BJ (cell line): ENCODE data around the gene SLC12A7. TPM values are rescaled to one million over a fixed set of nuclear protein-coding genes. Genes with fewer than 3 reads are reported as not detected.

Source experiments
- CTCF ChIA-PET: fragments of 350-600 bp; formaldehyde crosslinking; extraction: SDS; loops from one replicate; lab custom pipeline; 2021; ENCODE audit warnings: antibody characterized with exemption, inconsistent platforms; lab: Yijun Ruan, JAX
- POLR2A ChIA-PET: fragments of 300-600 bp; sonication (Branson Sonifier 250); formaldehyde crosslinking; extraction: SDS; loops from one replicate; lab custom pipeline; 2021; ENCODE audit warnings: antibody characterized with exemption; lab: Charles Lee
- DNase-seq: peaks from one replicate; pipeline ENCODE4 v3.0.0-alpha.2; 2011; ENCODE audit warnings: low read depth
- H3K27me3 ChIP-seq: 2 replicates; pipeline ENCODE4 v1.6.0; 2011; ENCODE audit warnings: low read length; ENCODE audit not compliant: control insufficient read depth, insufficient read depth
- H3K36me3 ChIP-seq: 2 replicates; pipeline ENCODE4 v1.5.1; 2011; ENCODE audit warnings: low read length; ENCODE audit not compliant: control insufficient read depth, insufficient read depth
- H3K4me3 ChIP-seq: 2 replicates; pipeline ENCODE4 v1.5.1; 2011; ENCODE audit warnings: low read depth, mild to moderate bottlenecking, control low read depth, low read length
- polyA plus RNA-seq: library from polyadenylated mRNA; depleted of rRNA; stranded (reverse); fragments of >200 nt; gene quantifications from 2 replicates; pipeline ENCODE4 v1.2.3, GENCODE V29; 2011
- TF ChIP-seq, protein P1 (sequence below): IDR thresholded peaks from 2 replicates; pipeline ENCODE4 v1.5.1; 2011; ENCODE audit warnings: low read depth, mild to moderate bottlenecking, control low read depth, inconsistent platforms, low read length, moderate library complexity; ENCODE audit not compliant: insufficient read depth

SLC12A7 gene
- polyA plus RNA-seq, 1 experiment: 4.6 TPM

DNA sequence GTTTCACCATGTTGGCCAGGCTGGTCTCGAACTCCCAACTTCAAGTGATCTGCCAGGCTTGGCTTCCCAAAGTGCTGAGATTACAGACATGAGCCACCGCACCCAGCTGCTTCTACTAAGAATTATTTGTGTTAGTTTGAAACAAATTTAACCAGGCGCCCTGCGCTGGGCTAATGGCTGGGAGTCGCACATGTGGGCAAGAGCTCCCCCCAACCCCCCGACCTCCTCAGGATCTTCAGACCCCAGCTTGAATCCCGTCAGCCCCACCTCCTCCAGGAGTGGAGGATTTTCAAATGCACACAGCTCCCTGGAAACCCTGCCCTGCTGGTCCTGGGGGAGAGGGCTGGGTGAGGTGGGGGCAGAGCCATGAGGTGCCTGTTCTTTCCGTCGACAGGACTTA lies 21.2 kb upstream of the SLC12A7 start:
- POLR2A ChIA-PET: no interaction called here
- Histone ChIP-seq H3K36me3 (no peaks in the 10 kb centered on the region), H3K27me3 (0 out of 2 replicates have a peak, but pooled peaks cover 1% of the 10 kb centered on the region), H3K4me3 (no peak overlapping the region)
- CTCF ChIA-PET: interaction anchor here (0.7 to 1.6 kb wide), 4 partner anchors 9 to 520 kb away, joined by 3 to 6 read pairs (median 3); no protein-coding TSS in a partner anchor
- DNase-seq: no peak
- TF ChIP-seq, protein P1, sequence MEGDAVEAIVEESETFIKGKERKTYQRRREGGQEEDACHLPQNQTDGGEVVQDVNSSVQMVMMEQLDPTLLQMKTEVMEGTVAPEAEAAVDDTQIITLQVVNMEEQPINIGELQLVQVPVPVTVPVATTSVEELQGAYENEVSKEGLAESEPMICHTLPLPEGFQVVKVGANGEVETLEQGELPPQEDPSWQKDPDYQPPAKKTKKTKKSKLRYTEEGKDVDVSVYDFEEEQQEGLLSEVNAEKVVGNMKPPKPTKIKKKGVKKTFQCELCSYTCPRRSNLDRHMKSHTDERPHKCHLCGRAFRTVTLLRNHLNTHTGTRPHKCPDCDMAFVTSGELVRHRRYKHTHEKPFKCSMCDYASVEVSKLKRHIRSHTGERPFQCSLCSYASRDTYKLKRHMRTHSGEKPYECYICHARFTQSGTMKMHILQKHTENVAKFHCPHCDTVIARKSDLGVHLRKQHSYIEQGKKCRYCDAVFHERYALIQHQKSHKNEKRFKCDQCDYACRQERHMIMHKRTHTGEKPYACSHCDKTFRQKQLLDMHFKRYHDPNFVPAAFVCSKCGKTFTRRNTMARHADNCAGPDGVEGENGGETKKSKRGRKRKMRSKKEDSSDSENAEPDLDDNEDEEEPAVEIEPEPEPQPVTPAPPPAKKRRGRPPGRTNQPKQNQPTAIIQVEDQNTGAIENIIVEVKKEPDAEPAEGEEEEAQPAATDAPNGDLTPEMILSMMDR: no peak

DNA sequence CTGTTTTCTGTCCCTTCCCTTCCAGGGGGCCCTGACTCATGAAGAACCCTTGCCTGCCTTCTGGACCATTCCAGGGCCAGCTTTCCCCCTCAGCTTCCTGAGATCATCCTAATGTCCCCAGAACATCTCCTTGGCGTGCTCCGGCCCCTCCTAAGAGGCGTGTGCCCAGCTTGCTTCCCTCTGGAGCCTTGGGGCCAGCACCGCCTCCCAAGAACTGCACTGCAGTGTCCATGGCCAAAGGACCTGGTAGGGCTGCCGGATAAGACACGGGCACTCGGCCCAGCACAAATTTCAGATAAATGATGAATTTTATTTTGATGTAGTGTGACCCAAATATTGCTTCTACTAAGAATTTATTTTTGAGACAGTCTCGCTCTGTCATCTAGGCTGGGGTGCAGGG lies 20.7 kb upstream of the SLC12A7 start:
- Histone ChIP-seq H3K4me3 (no peak overlapping the region), H3K36me3 (no peaks in the 10 kb centered on the region), H3K27me3 (peaks cover 1% of the 10 kb centered on the region; the same call in 1 of the 2 replicates)
- no peak for DNase-seq
- ChIA-PET CTCF (interaction anchor here (0.7 to 1.6 kb wide), 4 partner anchors 8 to 209 kb away, joined by 3 to 6 read pairs (median 3); no protein-coding TSS in a partner anchor), POLR2A (no interaction called here)
- TF ChIP-seq, protein P1: no peak

DNA sequence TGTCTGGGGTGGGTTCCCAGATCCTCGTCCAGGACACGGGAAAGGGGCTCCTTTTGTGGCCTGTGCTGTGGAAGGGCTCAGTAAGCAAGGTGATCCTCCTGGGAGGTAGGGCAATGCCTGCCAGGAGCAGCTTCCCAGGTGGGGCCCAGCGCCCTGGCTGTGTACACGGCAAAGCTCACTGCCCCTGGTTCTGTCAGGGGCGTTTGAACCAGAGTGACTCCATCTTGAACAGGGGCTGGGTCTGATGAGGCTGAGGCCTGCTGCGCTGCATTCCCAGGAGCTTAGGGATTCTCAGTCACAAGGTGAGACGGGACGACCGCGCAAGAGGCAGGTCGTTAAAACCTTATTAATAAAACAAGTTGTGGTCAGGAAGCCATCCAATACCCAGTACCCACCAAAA lies 19.9 kb upstream of the SLC12A7 start:
- no peak overlapping the region for H3K4me3 ChIP-seq
- no peak for DNase-seq
- TF ChIP-seq, protein P1: no peak
- H3K27me3 ChIP-seq: peaks cover 4% of the 10 kb centered on the region; the same call in 1 of the 2 replicates
- POLR2A ChIA-PET: no interaction called here
- CTCF ChIA-PET: interaction anchor here (1.0 to 1.6 kb wide), 3 partner anchors 9 to 36 kb away, joined by 3 to 5 read pairs (median 4); no protein-coding TSS in a partner anchor
- no peaks in the 10 kb centered on the region for H3K36me3 ChIP-seq

DNA sequence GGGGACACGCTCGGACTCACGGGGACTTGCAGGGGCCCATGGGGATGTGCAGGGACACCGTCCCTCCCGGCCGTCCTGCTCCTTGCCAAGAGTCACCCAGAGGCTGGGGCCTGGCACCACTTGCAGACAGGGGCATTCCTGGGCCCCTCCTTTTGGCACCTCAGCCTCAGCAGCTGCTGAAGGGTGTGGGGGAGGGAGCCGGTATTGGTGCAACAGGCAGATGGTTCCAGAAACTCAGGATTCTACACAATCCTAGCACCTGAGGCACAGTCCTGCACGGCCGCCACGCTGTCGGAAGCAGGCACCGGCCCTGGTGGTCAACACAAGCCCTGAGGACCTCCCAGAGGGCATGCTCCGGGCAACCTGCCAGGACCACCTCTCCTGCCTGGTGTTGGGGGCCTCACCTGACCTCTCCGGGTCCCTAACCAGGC lies 19.3 kb upstream of the SLC12A7 start:
- Histone ChIP-seq H3K4me3 (no peak overlapping the region), H3K27me3 (peaks cover 5% of the 10 kb centered on the region; the same call in 1 of the 2 replicates), H3K36me3 (no peaks in the 10 kb centered on the region)
- CTCF ChIA-PET: interaction anchor here (0.6 to 1.6 kb wide), 3 partner anchors 9 to 207 kb away, joined by 3 to 5 read pairs (median 4); no protein-coding TSS in a partner anchor
- TF ChIP-seq, protein P1: no peak
- POLR2A ChIA-PET: no interaction called here
- DNase-seq: no peak

DNA sequence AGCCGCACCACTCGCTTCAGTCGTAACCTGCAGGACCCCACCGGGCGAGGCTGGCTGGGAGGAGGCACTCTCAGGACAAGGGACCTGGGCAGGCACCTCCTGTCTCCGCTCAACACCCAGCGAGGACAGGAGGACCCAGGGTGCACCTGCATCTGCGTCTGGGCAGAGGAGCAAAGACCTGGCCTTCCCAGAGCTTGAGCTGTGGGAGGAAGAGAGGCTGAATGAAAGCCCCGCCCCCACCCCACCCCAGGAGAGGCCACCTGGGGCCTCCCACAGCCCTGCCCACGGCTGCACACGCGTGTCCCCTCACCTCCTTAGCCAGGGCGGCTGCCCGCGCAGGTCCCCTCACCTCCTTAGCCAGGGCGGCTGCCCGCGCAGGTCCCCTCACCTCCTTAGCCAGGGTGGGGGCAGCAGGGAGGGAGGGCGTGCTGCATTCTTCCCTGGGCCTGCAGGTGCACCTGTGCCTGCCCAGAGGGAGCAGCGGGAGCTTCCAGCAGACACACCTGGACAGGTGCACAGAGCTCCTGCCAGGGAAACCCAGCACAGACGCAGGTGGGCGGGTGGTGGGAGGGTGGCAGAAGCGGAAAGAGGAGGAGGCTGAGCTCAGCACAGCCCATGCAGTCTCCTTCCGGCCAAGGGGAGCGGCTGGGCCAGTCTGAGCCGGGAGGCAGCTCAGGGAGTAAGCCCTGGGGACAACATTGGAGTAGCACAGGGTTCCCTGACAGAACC lies 18.5 kb upstream of the SLC12A7 start:
- POLR2A ChIA-PET: no interaction called here

More for the DNA sequence above, 18.5 kb upstream of the SLC12A7 start:
- H3K36me3 ChIP-seq: no peaks in the 10 kb centered on the region
- peaks cover 5% of the 10 kb centered on the region; the same call in 1 of the 2 replicates for H3K27me3 ChIP-seq
- CTCF ChIA-PET: interaction anchor here (0.6 to 2.4 kb wide), 4 partner anchors 10 to 207 kb away, joined by 3 to 5 read pairs (median 4); no protein-coding TSS in a partner anchor
- no peak for DNase-seq
- no peak overlapping the region for H3K4me3 ChIP-seq
- TF ChIP-seq, protein P1: no peak
